ENCODE data around the gene OR2A14. TPM values are rescaled to one million over a fixed set of nuclear protein-coding genes. Genes with fewer than 3 reads are reported as not detected.

OR2A14 gene
- total RNA-seq, 2 donors from 2014 or later, result not detected

GRCh38 chr7:144098776-144099175 is 24.2 kb upstream of the OR2A14 start:
- no peak for TF ChIP-seq CTCF (IDR thresholded peaks at IDR 0.05)
- no peak for DNase-seq (ENCODE audit: low spot score)
- no peaks in the 10 kb centered on the region for H3K27me3 ChIP-seq
- H3K36me3 ChIP-seq, result no peaks in the 10 kb centered on the region
- no peaks in the 10 kb centered on the region for H3K9me3 ChIP-seq
- no peak overlapping the region for H3K27ac ChIP-seq
- no peak overlapping the region for H3K4me3 ChIP-seq
- H3K4me1 ChIP-seq, result no peaks in the 10 kb centered on the region

GRCh38 chr7:144100607-144101006 is 22.4 kb upstream of the OR2A14 start:
- Histone ChIP-seq H3K4me3 (no peak overlapping the region), H3K27me3 (no peaks in the 10 kb centered on the region), H3K27ac (no peak overlapping the region), H3K4me1 (no peaks in the 10 kb centered on the region), H3K36me3 (no peaks in the 10 kb centered on the region), H3K9me3 (no peaks in the 10 kb centered on the region)
- no peak for TF ChIP-seq CTCF (IDR thresholded peaks at IDR 0.05)
- DNase-seq (ENCODE audit: low spot score), result no peak

DNA sequence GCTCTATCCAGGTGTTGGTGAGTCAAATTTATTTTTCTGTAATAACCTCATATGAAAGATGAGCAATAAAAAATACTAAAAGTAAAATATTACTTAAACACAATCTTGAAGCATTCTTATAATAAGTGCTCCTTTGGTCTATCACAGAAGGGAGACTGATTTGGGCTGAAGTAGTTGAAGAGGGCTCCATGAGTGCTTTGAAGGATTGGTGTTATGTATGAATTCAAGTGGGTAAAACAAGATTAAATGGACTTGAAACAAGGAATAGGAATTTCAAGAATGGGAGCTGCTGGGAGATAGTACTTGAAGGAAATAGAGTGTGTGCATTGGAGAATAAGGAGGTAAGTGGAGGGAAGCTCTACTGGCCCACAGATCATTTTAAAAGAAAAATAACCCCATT is 20.9 kb upstream of the OR2A14 start:
- Histone ChIP-seq H3K36me3 (no peaks in the 10 kb centered on the region), H3K27me3 (no peaks in the 10 kb centered on the region), H3K4me3 (no peak overlapping the region), H3K27ac (no peak overlapping the region), H3K9me3 (no peaks in the 10 kb centered on the region), H3K4me1 (no peaks in the 10 kb centered on the region)
- DNase-seq (ENCODE audit: low spot score), result no peak
- TF ChIP-seq CTCF (IDR thresholded peaks at IDR 0.05), result no peak

DNA sequence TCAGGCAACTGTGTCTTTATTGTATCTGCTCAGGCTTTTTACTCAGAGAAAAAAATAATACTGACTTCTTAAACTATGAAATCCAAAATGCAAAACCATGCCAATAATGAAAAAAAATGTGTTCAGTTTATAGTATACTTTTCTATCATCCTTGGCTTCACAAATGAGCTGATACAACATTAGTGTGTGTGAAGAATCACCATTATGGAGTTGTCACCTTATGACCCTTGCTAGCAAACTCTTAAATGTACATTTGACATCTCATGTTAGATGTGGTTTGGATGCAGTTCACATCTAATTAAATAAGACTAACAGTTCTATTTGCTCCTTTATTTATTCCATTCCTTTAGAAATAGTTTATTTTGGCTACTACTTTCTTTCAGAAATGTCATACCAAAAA is 17.8 kb upstream of the OR2A14 start:
- no peak for TF ChIP-seq CTCF (IDR thresholded peaks at IDR 0.05)
- no peak for DNase-seq (ENCODE audit: low spot score)
- Histone ChIP-seq H3K27me3 (no peaks in the 10 kb centered on the region), H3K27ac (no peak overlapping the region), H3K4me1 (no peaks in the 10 kb centered on the region), H3K9me3 (no peaks in the 10 kb centered on the region), H3K36me3 (no peaks in the 10 kb centered on the region), H3K4me3 (no peak overlapping the region)

DNA sequence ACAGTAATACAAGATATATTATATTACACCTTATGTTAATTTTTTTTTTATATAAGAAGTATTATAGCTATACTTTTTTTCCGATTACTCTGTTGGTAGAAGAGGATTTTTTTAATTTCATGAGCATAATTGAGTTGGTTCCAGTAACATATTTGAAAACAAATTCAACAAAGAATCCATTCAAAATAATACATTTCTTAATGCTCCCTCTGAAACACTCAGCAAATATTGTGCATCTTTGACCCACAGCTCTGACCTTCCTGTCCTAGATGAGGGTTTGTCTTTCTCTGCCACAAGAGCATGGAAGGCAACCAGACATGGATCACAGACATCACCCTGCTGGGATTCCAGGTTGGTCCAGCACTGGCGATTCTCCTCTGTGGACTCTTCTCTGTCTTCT is 13.7 kb upstream of the OR2A14 start, which contains the start of gene OR2A2:
Gene OR2A2, plus strand, starts transcription at position 301 of the 400 bp plus-strand sequence. Its CDS starts 0 bp downstream, at position 301.
- Histone ChIP-seq H3K4me1 (no peaks in the 10 kb centered on the region), H3K27ac (no peak within 1 kb of the TSS), H3K4me3 (no peak within 1 kb of the TSS), H3K36me3 (no peaks in the 10 kb centered on the region), H3K27me3 (no peaks in the 10 kb centered on the region), H3K9me3 (no peaks in the 10 kb centered on the region)
- TF ChIP-seq CTCF (IDR thresholded peaks at IDR 0.05), result no peak
- no peak for DNase-seq (ENCODE audit: low spot score)

DNA sequence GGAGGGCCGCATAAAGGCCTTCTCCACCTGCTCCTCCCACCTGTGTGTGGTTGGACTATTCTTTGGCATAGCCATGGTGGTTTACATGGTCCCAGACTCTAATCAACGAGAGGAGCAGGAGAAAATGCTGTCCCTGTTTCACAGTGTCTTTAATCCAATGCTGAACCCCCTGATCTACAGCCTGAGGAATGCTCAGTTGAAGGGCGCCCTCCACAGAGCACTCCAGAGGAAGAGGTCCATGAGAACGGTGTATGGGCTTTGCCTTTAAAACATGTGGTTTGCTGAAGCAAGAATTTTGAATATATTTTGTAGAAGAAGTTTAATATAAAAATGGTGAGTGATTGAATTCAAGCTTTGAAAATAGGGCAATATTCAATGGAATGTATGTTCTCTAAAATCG is 12.7 kb upstream of the OR2A14 start:
- DNase-seq (ENCODE audit: low spot score), result no peak
- no peaks in the 10 kb centered on the region for H3K9me3 ChIP-seq
- no peak overlapping the region for H3K4me3 ChIP-seq
- H3K36me3 ChIP-seq, result no peaks in the 10 kb centered on the region
- no peaks in the 10 kb centered on the region for H3K4me1 ChIP-seq
- no peaks in the 10 kb centered on the region for H3K27me3 ChIP-seq
- no peak overlapping the region for H3K27ac ChIP-seq
- no peak for TF ChIP-seq CTCF (IDR thresholded peaks at IDR 0.05)
